HCT116 (cell line): Measurements from ENCODE around the gene TMEM125.

Experiments
- ATF3 ChIP-seq: IDR thresholded peaks from 2 replicates; pipeline ENCODE4 v1.6.1; 2012
- CTCF ChIP-seq, 3 experiments: fragments of 200-600 bp in 1 of 3; sonication (generic) in 1 of 3; IDR thresholded peaks in 2 of 3; conservative IDR thresholded peaks in 1 of 3; 2 replicates each; pipeline ENCODE4 v1.5.1; 2012 to 2017; ENCODE audit warnings: low read depth in 2 of 3, low read length in 2 of 3, antibody characterized with exemption in 1 of 3, borderline replicate concordance in 1 of 3, control low read depth in 1 of 3, mild to moderate bottlenecking in 1 of 3, mixed read lengths in 1 of 3, mixed run types in 1 of 3, moderate library complexity in 1 of 3; ENCODE audit not compliant: insufficient read depth in 1 of 3
- EZH2 ChIP-seq: fragments of 200-600 bp; sonication (generic); IDR thresholded peaks from 2 replicates; pipeline ENCODE4 v1.6.1; 2017; ENCODE audit warnings: antibody characterized with exemption, mixed run types
- JUND ChIP-seq: IDR thresholded peaks from 2 replicates; pipeline ENCODE4 v1.6.1; 2012
- POLR2A ChIP-seq: IDR thresholded peaks from 2 replicates; pipeline ENCODE4 v1.7.0; 2011; ENCODE audit warnings: borderline replicate concordance; ENCODE audit not compliant: insufficient read depth, insufficient read length; ENCODE audit errors: extremely low read depth
- RAD21 ChIP-seq: IDR thresholded peaks from 2 replicates; pipeline ENCODE4 v1.6.1; 2012; ENCODE audit warnings: low read depth, mild to moderate bottlenecking
- SIN3A ChIP-seq: IDR thresholded peaks from 2 replicates; pipeline ENCODE4 v1.6.1; 2012; ENCODE audit warnings: low read depth

GRCh38 chr1:43234267-43234666 lies 35.5 kb upstream of the TMEM125 start:
- no peak for TF ChIP-seq CTCF (IDR thresholded peaks at IDR 0.05 in 2 of 3, conservative IDR thresholded peaks at IDR 0.05 in 1 of 3; ENCODE audit: borderline replicate concordance in 1 of 3, insufficient read depth in 1 of 3, low read depth in 2 of 3, low read length in 2 of 3)
- no peak for TF ChIP-seq EZH2
- no peak for TF ChIP-seq SIN3A
- TF ChIP-seq RAD21 = no peak
- no peak for TF ChIP-seq ATF3
- no peak for TF ChIP-seq POLR2A
- TF ChIP-seq JUND = no peak
